GM12891 (cell line): ENCODE measurements around the gene ANKS1B.
A peak's percentile ranks its signal among the peaks of the same experiment; 100 is the strongest.

Source experiments
- DNase-seq: peaks from one replicate; pipeline ENCODE4 v3.0.0; 2011; ENCODE audit warnings: low spot score; ENCODE audit not compliant: insufficient read length
- FAIRE-seq: peaks from 2 replicates; lab custom pipeline; 2011; peaks lifted over from hg19 to GRCh38; lab: Jason Lieb, UNC
- PAX5 ChIP-seq: IDR thresholded peaks from 2 replicates; pipeline ENCODE4 v1.6.1; 2011; ENCODE audit warnings: low read length, moderate library complexity, mild to moderate bottlenecking; ENCODE audit not compliant: insufficient read depth, severe bottlenecking
- POLR2A ChIP-seq: IDR thresholded peaks from 2 replicates; pipeline ENCODE4 v1.6.1; 2011; ENCODE audit warnings: low read depth, low read length, control low read depth
- POLR2AphosphoS5 ChIP-seq: IDR thresholded peaks from 2 replicates; pipeline ENCODE4 v1.6.1; 2011; ENCODE audit warnings: low read depth, low read length, control low read depth
- POU2F2 ChIP-seq: IDR thresholded peaks from 2 replicates; pipeline ENCODE4 v1.6.1; 2011; ENCODE audit warnings: low read depth, mild to moderate bottlenecking, control low read depth, low read length, moderate library complexity
- SPI1 ChIP-seq: IDR thresholded peaks from 2 replicates; pipeline ENCODE4 v1.6.1; 2011; ENCODE audit warnings: low read depth, low read length, control low read depth
- TAF1 ChIP-seq: IDR thresholded peaks from 2 replicates; pipeline ENCODE4 v1.6.1; 2011; ENCODE audit warnings: low read depth, low read length, control low read depth

ANKS1B gene

DNA sequence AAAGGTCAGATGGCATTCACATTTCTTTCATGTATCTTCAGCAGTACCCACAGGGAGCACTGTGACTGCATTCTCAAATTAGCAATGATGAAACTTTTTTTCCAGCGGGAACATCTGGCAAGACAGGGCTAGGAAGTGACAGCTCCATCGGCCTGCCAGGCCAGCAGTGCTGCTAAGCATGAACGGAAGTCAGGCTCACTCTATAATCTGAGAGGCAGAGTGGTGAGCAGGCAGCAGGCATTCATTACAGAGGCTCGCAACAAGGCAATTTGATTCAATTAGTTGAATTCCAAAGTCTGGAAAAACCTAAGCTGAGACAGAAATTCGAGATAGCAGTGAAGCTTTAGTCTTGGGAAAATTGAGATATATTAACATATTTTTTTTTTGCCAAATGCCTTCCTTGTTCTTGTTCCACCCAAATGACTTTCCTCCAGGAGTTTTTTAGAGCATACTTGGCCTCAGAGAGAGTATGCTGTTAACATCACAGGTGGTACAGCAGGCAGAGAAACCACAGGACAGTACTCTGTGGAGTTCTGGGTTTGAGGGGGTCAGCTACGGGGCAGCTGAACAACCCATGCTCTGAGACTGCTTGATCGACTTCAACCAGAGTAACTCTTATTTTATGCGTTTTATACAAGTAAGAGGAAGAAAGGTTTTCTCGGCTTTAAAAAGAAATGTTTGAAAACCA, 924.8 kb downstream of the ANKS1B start:
- no peak for DNase-seq
- no peak for TF ChIP-seq SPI1
- no peak for TF ChIP-seq POLR2A
- TF ChIP-seq POU2F2 = no peak
- FAIRE-seq = no peak

DNA sequence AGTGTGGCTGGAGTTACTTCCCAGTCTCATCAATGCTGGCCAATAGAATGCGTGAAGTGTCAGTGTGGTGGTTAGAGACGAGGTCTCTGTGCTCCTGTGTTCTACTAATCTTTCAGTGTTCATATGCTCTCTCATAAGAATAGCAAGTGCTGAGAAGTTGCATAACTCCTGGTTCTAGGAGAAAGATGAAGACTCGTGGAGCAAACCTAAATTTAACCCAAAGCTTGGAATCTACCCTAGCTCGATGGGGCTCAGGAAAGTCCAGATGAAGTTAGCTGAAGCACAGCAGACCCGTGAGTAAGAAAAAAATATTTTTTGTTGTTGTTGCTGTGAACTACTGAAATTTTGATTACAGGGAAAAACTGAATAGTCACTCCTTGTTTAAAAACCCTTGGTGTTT, 927.1 kb downstream of the ANKS1B start:
- TF ChIP-seq POU2F2 = no peak
- TF ChIP-seq TAF1 = no peak
- no peak for TF ChIP-seq SPI1
- no peak for TF ChIP-seq PAX5
- no peak for TF ChIP-seq POLR2AphosphoS5
- no peak for TF ChIP-seq POLR2A
- FAIRE-seq = no peak
- DNase-seq = no peak

DNA sequence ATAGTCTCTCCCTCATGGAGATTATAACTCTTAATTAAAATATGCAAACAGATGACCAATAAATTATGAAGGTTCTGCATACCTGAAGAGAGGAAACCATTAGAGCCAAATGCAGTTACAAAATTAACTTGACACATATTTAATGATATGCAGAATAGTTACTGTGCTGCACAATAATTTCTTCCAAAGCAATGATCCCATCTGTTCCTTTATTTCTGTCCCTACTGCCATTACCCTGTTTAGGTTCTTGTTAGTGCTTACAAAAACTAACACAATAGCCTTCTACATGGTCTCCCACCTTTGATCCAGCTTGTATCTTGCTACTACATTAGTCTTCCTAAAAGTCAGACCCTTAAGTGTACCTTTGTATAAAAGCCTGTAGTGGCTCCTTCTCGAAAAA, 928.5 kb downstream of the ANKS1B start:
- DNase-seq (no peak), FAIRE-seq (no peak)
- TF ChIP-seq POU2F2 (no peak), POLR2AphosphoS5 (no peak), PAX5 (no peak), SPI1 (no peak), POLR2A (no peak), TAF1 (no peak)

DNA sequence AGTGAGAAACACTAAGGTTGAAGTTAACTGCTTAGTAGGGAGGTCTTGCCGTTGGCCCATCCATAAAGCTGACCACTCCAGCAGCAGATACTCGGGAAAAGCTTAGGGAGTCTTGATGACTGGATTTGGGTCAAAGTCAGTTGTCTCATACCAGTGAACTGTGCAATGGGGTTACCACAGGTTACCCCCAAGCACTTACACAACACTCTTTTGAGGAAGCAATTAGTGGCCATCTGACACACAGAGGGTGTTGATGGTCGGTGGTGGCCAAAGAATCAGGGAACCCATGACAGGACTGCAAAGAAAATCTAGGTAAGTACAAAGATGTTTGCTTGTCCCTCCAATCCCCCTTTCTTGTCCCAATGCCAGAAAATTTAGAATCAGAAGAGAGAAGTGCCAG, 929.4 kb downstream of the ANKS1B start:
- FAIRE-seq (no peak), DNase-seq (no peak)
- TF ChIP-seq TAF1 (no peak), SPI1 (no peak), POLR2AphosphoS5 (no peak)

DNA sequence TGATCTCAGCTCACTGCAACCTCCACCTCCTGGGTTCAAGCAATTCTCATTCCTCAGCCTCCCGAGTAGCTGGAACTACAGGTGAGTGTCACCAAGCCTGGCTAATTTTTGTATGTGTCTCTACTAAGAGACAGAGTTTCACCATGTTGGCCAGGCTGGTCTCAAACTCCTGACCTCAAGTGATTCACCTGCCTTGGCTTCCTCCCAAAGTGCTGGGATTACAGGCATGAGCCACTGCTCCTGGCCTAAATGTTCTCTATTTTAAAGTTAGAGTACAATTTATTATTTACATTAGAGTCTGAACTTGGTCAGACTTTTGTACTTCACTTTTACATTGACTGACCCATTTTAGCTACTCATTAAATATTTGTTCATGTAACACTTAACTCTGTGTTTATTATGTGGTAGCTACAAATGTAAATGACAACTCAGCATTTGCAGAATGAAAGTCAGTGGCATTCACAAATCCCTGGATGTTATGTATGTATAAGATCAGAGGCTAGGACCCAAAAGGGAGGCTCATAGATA, 930.1 kb downstream of the ANKS1B start:
- TF ChIP-seq POLR2A (no peak), POU2F2 (no peak), SPI1 (no peak), PAX5 (no peak), POLR2AphosphoS5 (no peak), TAF1 (no peak)
- FAIRE-seq = no peak
- DNase-seq = no peak

DNA sequence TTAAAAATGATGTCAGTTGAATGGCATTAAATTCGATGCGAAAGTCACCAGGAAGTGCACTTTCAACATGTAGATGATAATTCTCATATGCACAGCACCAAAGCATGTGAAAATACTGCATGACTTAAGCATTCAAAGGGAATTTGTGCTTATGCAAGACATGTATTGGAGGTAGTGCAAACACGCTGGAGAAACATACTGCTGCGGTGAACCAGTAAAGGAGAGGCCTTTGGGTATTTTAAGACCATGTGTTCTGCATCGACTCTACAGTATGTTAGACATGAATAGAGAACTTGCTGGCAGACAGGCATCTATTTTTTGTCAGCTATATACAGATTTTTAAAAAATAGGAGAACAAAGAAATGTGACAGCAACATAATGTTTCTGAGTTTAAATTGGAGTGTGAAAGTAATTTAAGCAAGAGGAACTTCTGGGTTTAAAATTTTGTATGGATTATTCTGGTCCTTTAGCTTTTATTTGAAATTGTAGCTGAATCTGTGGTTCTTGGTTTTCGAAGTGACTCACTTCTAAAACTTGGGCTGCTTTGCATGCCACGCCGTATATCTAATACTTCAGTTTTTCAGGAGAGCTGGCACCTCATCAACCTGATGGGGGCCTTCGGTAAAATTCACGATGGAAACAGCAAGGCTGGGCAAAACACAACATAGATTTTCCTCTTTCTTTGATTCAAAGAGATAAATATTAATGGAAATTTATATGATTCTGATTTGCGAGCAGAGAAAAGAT, 930.9 kb downstream of the ANKS1B start:
- TF ChIP-seq PAX5 = no peak
- TF ChIP-seq POU2F2 = no peak
- TF ChIP-seq SPI1 = no peak
- no peak for TF ChIP-seq TAF1
- no peak for TF ChIP-seq POLR2A
- TF ChIP-seq POLR2AphosphoS5 = no peak
- no peak for FAIRE-seq
- DNase-seq = no peak

DNA sequence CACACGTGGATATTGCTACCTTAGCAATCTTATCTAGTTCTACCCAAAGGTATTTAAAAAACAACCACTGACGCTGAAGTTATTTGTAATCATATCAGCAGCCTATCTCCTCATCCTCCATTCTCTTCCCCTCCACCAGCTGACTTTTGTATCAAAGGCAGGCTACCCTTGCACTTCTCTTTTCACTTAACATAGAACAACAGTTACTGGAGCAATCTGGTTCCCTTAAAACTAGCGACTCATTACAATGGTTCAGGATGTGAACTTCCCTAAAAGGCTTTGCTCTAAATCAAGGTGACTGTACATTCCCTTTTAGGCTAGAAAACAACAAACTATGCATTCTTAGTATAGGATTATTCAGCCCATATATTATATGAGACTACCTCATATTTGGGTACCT, 935.0 kb downstream of the ANKS1B start:
- DNase-seq (no peak), FAIRE-seq (no peak)

DNA sequence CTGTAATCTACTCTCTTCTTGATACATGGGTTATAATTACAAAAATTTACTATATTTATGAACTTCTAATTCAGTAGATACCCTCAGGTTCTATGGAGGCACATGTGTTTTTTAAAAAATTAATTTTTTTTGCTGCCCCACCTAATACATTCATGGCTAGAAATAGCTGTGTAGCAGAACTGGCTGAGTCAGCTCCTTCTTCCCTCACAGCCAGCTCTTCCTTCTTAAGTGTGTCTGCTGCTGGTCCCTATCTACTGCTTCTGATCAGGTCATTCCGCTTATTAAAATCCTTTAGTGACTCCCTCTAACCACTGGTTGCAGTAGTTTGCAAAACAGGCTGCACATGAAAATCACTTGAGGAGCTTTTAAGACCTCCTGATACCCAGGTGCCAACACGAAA, 939.6 kb downstream of the ANKS1B start:
- FAIRE-seq (no peak), DNase-seq (no peak)

More for the DNA sequence above, 935.0 kb downstream of the ANKS1B start:
- TF ChIP-seq POLR2AphosphoS5 (no peak), TAF1 (no peak), PAX5 (no peak), POU2F2 (no peak), POLR2A (no peak), SPI1 (no peak)

DNA sequence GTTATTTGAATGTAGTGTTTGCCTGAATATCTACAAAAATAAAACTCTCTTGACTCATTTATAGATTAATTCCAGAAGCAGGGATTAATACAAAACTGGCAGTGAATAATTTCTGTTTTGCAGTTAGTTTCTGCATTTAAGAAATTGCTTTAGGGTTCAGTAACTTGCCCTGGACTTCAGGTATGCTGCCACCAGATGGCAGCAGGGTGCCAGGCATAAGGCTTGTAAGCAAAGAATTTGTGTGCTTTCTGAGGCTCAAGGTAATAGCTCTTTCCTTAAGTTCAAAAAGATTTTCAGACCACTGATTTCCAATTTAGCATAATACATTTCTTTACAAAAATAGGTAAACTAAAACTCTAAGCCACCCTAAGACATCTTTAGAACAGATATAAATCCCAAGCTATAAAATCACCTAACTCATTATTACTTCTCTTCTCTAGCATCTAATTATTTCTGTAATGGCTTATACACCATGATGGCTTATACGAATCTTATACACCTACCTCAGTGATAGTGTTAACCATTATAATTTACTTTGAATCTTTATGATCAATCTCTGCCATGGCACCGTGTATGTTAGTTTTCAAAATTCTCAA, 941.3 kb downstream of the ANKS1B start:
- FAIRE-seq (peak; percentile 79), DNase-seq (peak; percentile 16)
- no peak for TF ChIP-seq POLR2A
- TF ChIP-seq POU2F2 = no peak
- no peak for TF ChIP-seq POLR2AphosphoS5
- no peak for TF ChIP-seq TAF1
- no peak for TF ChIP-seq SPI1
- TF ChIP-seq PAX5 = no peak

More for the DNA sequence above, 939.6 kb downstream of the ANKS1B start:
- TF ChIP-seq POLR2A (no peak), TAF1 (no peak), PAX5 (no peak)

DNA sequence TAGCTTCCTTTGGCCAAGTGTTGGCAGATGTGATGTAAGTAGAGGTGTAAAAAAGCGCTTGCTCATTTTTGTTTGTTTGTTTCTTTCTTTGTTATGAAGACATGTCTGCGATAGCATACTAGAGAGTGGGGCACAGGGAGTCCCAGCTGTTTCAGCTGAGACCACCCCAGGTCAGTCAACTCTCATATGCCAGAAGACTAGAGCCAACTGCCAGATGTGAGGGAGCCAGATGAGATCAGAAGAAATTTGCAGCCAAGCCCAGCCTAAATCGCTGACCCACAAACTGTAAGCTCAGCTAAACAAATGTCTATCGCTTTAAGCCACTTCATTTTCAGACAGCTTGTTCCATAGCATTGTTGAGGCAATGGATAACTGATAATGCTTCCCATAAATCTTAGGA, 942.5 kb downstream of the ANKS1B start:
- DNase-seq (no peak), FAIRE-seq (no peak)
- TF ChIP-seq POLR2A = no peak
- TF ChIP-seq POU2F2 = no peak
- no peak for TF ChIP-seq POLR2AphosphoS5
- TF ChIP-seq PAX5 = no peak
- no peak for TF ChIP-seq TAF1
- no peak for TF ChIP-seq SPI1

DNA sequence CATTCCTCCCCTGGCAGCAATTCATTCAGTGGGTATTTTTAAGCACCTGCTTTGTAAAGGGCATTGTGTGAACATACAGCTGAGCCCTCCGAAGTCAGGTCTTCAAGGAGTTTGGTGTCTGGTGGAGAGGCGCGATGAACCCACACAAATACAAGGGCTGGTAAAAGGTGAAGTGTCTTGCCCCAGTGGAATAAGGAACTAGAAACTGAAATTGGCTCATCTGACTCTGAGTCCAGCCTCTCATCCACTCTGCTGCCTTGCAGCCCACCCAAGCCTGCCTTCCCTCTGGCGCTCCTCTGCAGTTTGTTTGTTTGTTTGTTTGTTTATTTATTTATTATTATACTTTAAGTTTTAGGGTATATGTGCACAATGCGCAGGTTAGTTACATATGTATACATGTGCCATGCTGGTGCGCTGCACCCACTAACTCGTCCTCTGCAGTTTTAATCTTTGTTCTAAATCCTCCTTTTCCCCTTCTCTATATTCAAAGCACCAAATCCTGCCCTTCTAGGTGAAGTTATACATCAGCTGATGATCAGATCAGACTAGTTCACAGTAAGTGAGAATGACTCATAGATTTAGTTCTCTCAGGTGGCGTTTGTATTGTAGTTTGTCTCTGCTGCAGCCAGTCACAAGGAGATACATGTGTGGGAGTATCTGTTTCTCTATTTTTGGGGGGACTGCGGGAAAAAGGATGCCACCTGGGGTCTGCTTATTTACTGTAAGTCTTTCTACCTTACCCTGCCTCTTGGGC, 945.2 kb downstream of the ANKS1B start:
- TF ChIP-seq TAF1 = no peak
- TF ChIP-seq POU2F2 = no peak
- TF ChIP-seq SPI1 = no peak
- DNase-seq (no peak), FAIRE-seq (no peak)
